Tibial nerve (tissue), 3 donors: ENCODE results near the gene FADS6.

ENCODE experiments used
- POLR2A ChIP-seq, 2 donors: fragments of 450-650 bp; IDR thresholded peaks; one replicate each; pipeline ENCODE4 v1.6.1; 2017; ENCODE audit warnings: antibody characterized with exemption in 2 of 2, mild to moderate bottlenecking in 2 of 2, moderate library complexity in 2 of 2
- TF ChIP-seq, protein P1 (sequence below), 5 experiments: fragments of 200-600 bp in 3 of 5; fragments of 450-650 bp in 2 of 5; sonication (generic) in 3 of 5; IDR thresholded peaks; one replicate each; pipeline ENCODE4 v1.5.1; 2016 to 2019; ENCODE audit warnings: antibody characterized with exemption in 5 of 5, mild to moderate bottlenecking in 3 of 5, moderate library complexity in 2 of 5

GRCh38 chr17:74871356-74872076 is 21.9 kb downstream of the FADS6 start:
- TF ChIP-seq, protein P1, sequence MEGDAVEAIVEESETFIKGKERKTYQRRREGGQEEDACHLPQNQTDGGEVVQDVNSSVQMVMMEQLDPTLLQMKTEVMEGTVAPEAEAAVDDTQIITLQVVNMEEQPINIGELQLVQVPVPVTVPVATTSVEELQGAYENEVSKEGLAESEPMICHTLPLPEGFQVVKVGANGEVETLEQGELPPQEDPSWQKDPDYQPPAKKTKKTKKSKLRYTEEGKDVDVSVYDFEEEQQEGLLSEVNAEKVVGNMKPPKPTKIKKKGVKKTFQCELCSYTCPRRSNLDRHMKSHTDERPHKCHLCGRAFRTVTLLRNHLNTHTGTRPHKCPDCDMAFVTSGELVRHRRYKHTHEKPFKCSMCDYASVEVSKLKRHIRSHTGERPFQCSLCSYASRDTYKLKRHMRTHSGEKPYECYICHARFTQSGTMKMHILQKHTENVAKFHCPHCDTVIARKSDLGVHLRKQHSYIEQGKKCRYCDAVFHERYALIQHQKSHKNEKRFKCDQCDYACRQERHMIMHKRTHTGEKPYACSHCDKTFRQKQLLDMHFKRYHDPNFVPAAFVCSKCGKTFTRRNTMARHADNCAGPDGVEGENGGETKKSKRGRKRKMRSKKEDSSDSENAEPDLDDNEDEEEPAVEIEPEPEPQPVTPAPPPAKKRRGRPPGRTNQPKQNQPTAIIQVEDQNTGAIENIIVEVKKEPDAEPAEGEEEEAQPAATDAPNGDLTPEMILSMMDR (IDR thresholded peaks at IDR 0.05), result no peak
- TF ChIP-seq POLR2A (IDR thresholded peaks at IDR 0.05), result no peak
